Retinal pigment epithelial cell (primary cell): ENCODE results near the gene TRIO.

Experiments
- DNase-seq: peaks from one replicate; pipeline ENCODE4 v3.0.0-alpha.2; 2010; ENCODE audit warnings: low read depth
- H3K4me3 ChIP-seq: 2 replicates; pipeline ENCODE4 v1.5.1; 2011; ENCODE audit warnings: mild to moderate bottlenecking, low read length, control low read depth, moderate library complexity
- TF ChIP-seq, protein P1 (sequence below): conservative IDR thresholded peaks from 2 replicates; pipeline ENCODE4 v1.5.1; 2011; ENCODE audit warnings: low read depth, low read length, control low read depth, inconsistent platforms

TRIO gene

DNA sequence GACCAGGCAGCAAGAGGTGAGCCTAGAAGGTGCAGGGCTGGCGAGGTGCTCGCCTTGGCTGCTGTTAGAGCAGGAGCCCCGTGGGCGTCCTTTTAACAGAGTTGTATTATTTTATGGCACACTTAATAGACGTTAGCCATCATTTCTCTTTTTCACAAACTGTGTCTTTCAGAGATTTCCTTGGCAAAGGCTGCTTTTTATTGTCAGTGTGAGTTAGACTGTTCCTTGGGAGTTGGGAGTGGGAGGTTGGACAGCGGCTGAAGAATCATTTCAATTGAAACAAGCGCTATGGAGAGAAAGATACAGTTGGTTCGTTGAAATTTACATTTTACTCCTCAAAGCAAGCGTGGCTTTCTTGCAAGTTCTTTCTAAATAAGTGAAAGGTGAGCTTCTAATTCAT is 133.2 kb downstream of the TRIO start:
- no peak for DNase-seq
- TF ChIP-seq, protein P1, sequence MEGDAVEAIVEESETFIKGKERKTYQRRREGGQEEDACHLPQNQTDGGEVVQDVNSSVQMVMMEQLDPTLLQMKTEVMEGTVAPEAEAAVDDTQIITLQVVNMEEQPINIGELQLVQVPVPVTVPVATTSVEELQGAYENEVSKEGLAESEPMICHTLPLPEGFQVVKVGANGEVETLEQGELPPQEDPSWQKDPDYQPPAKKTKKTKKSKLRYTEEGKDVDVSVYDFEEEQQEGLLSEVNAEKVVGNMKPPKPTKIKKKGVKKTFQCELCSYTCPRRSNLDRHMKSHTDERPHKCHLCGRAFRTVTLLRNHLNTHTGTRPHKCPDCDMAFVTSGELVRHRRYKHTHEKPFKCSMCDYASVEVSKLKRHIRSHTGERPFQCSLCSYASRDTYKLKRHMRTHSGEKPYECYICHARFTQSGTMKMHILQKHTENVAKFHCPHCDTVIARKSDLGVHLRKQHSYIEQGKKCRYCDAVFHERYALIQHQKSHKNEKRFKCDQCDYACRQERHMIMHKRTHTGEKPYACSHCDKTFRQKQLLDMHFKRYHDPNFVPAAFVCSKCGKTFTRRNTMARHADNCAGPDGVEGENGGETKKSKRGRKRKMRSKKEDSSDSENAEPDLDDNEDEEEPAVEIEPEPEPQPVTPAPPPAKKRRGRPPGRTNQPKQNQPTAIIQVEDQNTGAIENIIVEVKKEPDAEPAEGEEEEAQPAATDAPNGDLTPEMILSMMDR = no peak
- no peak overlapping the region for H3K4me3 ChIP-seq

DNA sequence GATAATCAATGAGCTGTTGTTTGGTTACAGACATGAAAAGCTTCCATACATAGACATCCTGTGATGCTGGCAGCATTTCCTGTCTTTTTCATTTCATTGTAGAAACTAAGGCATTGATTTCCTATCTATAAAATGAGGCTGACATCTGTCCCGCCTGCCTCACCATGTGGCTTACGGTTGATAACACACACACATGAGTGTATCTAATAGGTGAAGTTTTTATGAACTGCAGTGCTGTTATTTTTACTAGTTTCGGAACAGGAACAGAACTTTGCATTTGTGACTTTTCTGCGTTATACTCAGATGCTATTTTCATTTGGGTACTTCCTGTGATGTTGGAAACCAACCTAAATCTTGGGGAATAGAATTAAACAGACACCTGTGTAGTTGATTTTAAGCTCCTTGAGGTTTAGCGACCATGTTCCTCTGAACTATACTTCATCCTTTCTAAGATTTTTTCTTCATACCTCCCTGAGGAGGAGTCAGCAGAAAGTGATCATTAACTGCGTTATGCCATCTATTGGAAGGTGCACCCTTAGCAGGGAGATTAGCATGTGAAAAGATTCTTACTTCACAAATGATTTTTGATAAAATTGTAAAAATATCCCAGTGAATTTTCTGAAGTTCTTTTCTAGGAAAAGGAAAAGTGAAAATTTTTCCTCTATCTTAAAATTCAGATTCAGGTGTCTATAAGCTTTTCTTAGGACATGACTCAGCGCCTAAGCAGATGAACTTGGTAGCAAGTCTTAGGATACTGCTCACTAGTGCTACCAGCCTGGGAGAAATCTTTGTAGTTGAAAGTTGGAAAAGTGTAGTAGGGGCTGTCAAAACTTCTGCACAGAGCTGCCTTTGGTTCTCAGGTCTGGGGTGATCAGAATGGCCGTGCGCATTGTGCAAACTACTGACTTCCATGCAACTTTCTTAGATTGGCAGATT is 134.5 kb downstream of the TRIO start:
- TF ChIP-seq, protein P1 = no peak
- DNase-seq = no peak
- no peak overlapping the region for H3K4me3 ChIP-seq

DNA sequence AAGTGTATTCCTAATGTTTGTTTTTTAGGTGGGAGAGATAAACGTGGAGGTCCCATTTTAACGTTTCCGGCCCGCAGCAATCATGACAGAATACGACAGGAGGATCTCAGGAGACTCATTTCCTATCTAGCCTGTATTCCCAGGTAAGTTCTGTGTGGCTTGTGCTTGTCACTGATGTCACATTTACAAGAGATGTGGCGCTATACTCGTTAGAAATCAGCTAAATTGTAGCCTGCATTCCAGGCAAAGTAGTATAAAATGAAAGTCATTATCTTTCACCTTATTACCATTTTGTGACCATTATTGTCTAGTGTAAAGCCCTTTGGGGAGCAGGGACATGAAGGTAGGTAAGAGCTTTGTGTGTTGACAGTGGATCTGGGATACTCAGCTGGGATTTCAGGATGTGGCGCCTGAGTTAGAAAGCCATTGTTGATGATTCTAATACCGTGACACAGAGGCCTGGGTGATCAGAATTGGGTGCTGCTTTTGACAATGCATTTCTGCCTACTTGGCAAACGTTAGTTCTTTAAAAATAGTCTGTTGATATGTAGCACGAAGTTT is 137.2 kb downstream of the TRIO start:
- H3K4me3 ChIP-seq = no peak overlapping the region
- TF ChIP-seq, protein P1 = no peak
- no peak for DNase-seq

DNA sequence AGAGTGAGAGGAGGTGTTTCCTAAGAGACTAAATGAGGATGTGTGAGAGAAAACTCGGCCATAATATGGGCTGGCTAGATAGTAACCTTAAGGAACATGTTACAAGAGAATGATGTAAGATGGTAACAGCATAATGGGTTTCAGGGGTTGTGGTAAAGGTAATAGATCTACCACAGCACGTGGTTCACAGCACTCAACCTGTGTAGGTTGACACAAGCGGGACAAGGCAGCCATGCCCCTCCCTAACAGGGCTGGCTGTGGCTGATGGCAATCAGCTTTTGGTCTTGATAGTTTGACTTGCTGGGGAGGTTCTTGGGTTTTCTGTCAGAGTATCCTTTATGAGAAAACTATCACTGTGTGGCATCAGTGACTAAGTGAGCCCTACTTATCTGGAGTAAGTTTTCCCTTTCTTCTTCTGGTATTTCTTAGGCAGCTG is 138.6 kb downstream of the TRIO start:
- no peak overlapping the region for H3K4me3 ChIP-seq
- DNase-seq = no peak
- TF ChIP-seq, protein P1 = no peak

DNA sequence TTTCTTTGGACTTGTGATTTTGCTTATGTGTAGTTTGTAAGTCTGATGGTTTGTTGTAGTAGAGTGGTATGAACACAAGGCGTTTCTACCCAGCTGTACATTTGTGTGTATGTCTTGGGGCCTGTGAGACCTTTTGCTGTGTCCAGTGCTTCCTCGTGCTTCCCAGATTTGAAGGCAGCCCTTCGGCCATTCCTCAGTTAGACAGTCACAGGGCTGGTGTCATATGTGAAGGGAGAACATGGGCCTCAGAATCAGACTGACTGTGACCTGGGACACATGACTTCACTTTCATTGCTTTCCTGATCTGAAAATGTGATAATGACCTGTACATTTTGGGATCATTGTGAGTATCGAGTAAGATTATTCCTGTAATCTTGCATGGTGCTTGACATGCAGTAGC is 140.0 kb downstream of the TRIO start:
- H3K4me3 ChIP-seq = no peak overlapping the region
- TF ChIP-seq, protein P1 = no peak
- no peak for DNase-seq

DNA sequence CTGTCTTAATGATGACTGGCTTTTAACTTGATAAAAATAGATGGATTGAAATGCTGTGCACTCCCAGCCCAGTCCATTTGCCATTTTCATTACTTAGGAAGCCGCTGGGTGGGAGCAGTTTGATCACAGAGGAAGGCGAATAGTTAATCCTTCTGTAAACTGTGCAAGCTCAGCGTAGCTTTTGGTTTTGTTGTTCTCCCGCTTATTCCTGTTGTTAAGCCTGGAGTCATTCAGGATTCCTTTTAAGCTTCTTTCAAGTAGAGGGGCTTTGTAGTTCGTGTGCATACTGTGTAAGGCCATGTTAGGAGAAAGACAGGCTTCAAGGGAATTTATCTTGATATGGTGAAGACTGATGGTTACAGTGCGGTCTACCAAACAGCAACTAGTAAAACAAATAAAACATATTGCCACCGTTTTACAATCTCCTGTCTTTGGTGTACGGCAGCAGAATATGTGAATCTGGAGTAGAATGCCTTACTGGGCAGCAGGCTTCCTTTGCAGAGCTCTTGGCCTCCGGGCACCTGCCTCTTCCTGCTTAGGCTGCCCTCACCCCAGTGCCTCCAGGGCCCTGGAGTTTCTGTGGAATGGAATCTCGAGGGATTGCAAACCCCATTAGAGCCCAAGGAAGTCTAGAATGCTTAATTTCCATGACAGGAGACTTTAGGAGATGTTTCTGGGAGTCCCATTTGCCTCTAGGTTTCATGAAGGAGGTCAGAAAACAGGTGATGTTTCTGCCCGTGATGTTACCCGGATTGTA is 141.4 kb downstream of the TRIO start:
- TF ChIP-seq, protein P1 = no peak
- no peak for DNase-seq
- no peak overlapping the region for H3K4me3 ChIP-seq
